ENCODE measurements around the gene EDC4.

DNA sequence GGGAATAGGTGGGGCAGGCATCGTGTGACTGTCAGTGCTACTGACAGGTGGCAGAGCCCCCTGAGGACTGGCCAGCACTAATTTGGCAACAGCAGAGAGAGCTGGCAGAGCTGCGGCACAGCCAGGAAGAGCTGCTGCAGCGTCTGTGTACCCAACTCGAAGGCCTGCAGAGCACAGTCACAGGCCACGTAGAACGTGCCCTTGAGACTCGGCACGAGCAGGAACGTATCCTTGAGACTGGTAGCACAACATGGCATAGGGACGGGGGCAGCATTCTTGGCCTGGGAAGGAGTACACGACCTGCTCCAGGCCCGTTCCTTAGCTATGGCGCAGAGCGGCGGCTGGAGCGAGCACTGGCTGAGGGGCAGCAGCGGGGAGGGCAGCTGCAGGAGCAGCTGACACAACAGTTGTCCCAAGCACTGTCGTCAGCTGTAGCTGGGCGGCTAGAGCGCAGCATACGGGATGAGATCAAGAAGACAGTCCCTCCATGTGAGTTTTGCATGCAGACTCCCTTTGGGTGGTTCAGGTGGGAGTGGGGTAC is 8.8 kb downstream of the EDC4 start:
- TF ChIP-seq, protein P1, sequence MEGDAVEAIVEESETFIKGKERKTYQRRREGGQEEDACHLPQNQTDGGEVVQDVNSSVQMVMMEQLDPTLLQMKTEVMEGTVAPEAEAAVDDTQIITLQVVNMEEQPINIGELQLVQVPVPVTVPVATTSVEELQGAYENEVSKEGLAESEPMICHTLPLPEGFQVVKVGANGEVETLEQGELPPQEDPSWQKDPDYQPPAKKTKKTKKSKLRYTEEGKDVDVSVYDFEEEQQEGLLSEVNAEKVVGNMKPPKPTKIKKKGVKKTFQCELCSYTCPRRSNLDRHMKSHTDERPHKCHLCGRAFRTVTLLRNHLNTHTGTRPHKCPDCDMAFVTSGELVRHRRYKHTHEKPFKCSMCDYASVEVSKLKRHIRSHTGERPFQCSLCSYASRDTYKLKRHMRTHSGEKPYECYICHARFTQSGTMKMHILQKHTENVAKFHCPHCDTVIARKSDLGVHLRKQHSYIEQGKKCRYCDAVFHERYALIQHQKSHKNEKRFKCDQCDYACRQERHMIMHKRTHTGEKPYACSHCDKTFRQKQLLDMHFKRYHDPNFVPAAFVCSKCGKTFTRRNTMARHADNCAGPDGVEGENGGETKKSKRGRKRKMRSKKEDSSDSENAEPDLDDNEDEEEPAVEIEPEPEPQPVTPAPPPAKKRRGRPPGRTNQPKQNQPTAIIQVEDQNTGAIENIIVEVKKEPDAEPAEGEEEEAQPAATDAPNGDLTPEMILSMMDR (IDR thresholded peaks at IDR 0.05; ENCODE audit: poor library complexity, severe bottlenecking): no peak
- TF ChIP-seq, protein P2, sequence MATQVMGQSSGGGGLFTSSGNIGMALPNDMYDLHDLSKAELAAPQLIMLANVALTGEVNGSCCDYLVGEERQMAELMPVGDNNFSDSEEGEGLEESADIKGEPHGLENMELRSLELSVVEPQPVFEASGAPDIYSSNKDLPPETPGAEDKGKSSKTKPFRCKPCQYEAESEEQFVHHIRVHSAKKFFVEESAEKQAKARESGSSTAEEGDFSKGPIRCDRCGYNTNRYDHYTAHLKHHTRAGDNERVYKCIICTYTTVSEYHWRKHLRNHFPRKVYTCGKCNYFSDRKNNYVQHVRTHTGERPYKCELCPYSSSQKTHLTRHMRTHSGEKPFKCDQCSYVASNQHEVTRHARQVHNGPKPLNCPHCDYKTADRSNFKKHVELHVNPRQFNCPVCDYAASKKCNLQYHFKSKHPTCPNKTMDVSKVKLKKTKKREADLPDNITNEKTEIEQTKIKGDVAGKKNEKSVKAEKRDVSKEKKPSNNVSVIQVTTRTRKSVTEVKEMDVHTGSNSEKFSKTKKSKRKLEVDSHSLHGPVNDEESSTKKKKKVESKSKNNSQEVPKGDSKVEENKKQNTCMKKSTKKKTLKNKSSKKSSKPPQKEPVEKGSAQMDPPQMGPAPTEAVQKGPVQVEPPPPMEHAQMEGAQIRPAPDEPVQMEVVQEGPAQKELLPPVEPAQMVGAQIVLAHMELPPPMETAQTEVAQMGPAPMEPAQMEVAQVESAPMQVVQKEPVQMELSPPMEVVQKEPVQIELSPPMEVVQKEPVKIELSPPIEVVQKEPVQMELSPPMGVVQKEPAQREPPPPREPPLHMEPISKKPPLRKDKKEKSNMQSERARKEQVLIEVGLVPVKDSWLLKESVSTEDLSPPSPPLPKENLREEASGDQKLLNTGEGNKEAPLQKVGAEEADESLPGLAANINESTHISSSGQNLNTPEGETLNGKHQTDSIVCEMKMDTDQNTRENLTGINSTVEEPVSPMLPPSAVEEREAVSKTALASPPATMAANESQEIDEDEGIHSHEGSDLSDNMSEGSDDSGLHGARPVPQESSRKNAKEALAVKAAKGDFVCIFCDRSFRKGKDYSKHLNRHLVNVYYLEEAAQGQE (IDR thresholded peaks at IDR 0.05; ENCODE audit: borderline replicate concordance): no peak
- TF ChIP-seq EP300 (conservative IDR thresholded peaks at IDR 0.05; ENCODE audit: poor library complexity, severe bottlenecking): no peak
- TF ChIP-seq EZH2 (IDR thresholded peaks at IDR 0.05; ENCODE audit: borderline replicate concordance, insufficient read depth, low read length, poor library complexity, severe bottlenecking): no peak
- TF ChIP-seq POLR2AphosphoS5 (IDR thresholded peaks at IDR 0.05): no peak

Data from neural cell (in vitro differentiated cells).